Mesenteric fat pad (tissue), 1 donor: ENCODE measurements around the gene PPRC1. TPM values are rescaled to one million over a fixed set of nuclear protein-coding genes. Genes with fewer than 3 reads are reported as not detected.

ENCODE experiments used
- DNase-seq: peaks from one replicate; pipeline ENCODE4 v3.0.0-alpha.2; 2020; ENCODE audit warnings: low spot score
- long read RNA-seq: library from polyadenylated mRNA; unstranded; transcript quantifications from one replicate; pipeline ENCODE4 v2.0.0, GENCODE V29; 2020
- total RNA-seq: library from RNA; stranded (reverse); fragmentation: NEBNext Ultra II Directional; extraction: Animal tissue kit (Norgen Biotek cat#: 25700); gene quantifications from one replicate; pipeline ENCODE4 v1.2.1, GENCODE V29; 2021
- donor health status: DM: yes; HTN: yes; CAD: no.

Gene PPRC1, protein sequence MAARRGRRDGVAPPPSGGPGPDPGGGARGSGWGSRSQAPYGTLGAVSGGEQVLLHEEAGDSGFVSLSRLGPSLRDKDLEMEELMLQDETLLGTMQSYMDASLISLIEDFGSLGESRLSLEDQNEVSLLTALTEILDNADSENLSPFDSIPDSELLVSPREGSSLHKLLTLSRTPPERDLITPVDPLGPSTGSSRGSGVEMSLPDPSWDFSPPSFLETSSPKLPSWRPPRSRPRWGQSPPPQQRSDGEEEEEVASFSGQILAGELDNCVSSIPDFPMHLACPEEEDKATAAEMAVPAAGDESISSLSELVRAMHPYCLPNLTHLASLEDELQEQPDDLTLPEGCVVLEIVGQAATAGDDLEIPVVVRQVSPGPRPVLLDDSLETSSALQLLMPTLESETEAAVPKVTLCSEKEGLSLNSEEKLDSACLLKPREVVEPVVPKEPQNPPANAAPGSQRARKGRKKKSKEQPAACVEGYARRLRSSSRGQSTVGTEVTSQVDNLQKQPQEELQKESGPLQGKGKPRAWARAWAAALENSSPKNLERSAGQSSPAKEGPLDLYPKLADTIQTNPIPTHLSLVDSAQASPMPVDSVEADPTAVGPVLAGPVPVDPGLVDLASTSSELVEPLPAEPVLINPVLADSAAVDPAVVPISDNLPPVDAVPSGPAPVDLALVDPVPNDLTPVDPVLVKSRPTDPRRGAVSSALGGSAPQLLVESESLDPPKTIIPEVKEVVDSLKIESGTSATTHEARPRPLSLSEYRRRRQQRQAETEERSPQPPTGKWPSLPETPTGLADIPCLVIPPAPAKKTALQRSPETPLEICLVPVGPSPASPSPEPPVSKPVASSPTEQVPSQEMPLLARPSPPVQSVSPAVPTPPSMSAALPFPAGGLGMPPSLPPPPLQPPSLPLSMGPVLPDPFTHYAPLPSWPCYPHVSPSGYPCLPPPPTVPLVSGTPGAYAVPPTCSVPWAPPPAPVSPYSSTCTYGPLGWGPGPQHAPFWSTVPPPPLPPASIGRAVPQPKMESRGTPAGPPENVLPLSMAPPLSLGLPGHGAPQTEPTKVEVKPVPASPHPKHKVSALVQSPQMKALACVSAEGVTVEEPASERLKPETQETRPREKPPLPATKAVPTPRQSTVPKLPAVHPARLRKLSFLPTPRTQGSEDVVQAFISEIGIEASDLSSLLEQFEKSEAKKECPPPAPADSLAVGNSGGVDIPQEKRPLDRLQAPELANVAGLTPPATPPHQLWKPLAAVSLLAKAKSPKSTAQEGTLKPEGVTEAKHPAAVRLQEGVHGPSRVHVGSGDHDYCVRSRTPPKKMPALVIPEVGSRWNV (N-terminal part only)
- 49.7 TPM for total RNA-seq
- long read RNA-seq, transcript PPRC1-202 (10 exons, 2,163 nt), result major isoform, 7 of 26 reads
- long read RNA-seq, partial matches to known transcripts, result 13 of 26 reads
- long read RNA-seq, other reads (novel, unspliced or antisense), result 6 of 26 reads

DNA sequence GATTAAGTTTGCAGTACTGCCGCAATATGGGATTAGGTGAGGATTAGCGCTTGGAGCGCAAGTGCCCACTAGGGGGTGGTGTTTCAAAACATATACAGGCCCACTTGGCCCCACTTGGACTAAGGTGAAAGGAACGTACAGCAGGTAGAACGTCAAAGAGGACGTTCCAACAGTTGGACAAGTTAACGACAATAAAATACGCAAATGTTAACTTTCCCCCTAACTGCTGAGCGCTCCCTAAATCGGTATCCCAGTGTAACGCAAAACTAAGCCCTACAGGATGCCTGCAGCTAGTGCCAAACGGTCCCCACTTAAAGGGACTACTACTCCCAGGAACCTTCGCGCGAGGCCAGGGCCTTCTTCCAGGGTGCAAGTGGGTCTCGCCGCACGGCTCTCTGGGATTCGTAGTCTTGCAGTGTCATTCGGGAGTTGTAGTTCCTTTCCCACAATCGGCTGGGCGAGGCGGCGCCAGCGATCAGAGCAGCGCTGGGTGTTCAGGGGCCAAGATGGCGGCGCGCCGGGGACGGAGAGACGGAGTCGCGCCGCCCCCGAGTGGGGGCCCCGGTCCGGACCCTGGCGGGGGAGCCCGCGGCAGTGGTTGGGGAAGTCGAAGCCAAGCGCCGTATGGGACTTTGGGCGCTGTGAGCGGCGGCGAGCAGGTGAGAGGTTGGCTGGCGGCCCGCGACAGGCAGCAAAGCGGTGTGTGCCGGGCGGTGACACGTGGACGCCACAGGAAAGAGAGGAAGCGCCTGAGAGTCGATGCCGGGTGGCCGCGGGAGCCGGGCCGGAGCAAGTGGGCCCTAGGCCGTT, at the start of gene PPRC1:
TSS of gene PPRC1 (plus strand) at position 478 of the 810 bp plus-strand sequence. CDS start at position 507, 29 bp downstream.
- DNase-seq, result peak; percentile 99

DNA sequence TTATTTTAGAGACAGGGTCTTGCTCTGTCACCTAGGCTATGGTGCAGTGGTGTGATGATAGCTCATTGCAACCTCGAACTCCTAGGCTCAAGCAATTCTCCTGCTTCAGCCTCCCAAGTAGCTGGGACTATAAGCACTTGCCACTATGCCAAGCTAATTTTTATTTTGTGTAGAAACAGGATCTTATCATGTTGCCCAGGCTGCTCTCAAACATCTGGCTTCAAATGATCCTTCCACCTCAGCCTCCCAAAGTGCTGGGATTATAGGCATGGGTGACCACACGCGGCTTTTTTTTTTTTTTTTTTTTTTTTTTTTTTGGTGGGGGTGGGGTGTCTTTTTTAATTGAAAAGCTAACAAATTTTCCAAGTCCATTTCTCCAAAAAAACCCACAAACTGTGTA, 49.3 kb upstream of the PPRC1 start:
- no peak for DNase-seq

DNA sequence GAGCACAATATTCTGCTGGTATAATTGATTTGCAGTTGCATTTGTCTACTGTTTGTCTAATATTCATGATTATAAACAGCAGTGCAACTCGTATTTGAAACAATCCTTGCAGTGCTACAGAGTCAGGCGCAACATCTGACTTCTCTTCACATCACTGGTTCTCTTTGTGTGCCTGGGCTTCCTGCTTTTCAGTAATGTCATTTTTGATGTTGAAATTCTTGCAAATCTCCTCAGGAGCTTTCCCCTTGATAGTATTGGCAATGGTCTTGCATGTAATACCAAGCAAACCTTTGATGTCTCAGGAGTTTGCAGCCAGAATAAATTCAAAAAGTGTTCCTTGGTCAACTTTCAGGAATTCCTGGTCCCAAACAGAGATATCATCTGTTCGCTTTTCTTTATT, 47.5 kb upstream of the PPRC1 start:
- DNase-seq, result no peak

DNA sequence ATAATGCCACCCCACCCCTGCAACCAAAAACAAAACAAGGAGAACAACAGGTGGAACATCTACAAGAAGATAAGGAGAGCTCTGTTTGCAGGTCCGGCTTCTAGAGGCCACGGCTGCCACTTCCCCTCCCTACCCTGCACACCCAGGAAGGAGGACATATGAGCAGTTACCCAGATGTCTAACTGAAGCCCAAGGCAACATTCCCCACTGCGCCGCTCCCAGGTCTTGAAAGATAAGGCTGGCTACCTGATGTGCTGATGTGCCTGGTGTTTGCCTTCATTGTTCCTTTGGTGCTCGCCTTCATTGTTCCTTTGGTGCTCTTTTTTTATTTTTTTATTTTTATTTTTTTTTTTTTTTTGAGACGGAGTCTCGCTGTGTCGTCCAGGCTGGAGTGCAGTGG, 46.6 kb upstream of the PPRC1 start:
- no peak for DNase-seq

DNA sequence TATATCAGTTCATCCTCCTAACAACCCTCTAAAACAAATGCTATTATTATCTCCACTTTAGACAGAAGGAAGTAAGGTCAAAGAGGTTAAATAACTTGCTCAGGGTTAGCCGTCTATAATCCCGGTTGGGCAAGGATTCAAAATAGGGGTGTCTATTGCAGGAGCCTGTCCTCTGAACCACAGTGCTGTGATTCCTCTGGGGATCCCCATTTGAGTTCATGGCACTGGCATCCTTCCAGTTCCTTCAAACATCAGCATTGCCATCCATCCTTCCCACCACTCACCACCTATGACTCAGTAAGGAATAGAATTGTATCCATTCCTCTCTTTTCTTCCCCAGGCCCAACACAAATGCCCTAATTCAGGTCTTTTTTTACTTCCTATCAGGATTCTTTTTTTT, 42.1 kb upstream of the PPRC1 start:
- no peak for DNase-seq

DNA sequence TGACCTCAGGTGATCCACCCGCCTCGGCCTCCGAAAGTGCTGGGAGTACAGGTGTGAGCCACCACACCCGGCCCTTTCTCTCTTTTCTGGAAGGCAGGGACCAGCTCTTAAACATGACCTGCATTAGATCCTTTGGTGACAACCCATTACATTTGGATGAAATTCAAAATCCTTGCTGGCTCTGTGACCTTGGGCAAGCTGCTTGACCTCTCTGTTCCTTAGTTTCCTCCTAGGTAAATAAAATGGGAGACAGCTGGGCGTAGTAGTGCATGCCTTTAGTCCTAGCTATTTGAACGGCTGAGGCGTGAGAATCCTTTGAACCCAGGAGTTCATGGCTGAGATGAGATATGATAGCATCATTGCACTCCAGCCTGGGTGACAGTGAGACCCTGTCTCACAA, 36.4 kb upstream of the PPRC1 start:
- no peak for DNase-seq

DNA sequence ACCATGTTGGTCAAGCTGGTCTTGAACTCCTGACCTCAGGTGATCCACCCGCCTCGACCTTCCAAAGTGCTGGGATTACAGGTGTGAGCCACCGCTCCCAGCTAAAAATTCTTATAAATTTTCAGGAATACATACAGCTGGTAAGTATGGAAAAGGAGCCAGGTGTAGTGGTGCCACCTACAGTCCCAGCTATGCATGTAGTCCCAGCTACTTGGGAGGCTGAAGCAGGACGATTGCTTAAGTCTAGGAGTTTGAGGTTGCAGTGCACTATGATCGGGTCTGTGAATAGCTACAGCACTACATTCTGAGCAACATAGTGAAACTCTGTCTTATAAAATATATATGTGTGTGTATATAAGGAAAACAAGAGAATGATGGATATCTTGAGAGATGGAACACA, 31.7 kb upstream of the PPRC1 start:
- no peak for DNase-seq

DNA sequence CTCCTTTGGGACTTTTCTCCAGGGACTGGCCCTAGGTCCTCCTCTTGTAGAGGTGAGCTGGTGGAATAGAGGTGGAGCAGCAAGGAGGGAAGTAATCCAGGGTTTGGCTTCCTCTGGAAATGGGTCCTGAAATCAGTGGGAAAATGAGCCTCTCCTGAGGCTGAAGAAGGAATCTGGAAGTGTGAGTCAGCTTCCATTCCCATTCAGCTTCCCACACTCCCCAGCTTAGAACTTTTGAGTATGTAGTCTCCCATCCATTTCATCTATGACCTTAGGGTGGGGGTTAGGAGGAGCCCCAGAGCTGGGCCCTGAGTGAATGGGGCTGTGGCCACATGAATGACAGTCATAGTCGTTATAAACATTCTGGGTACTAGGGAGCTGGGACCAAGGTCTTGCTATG, 30.4 kb upstream of the PPRC1 start:
- DNase-seq, result no peak

DNA sequence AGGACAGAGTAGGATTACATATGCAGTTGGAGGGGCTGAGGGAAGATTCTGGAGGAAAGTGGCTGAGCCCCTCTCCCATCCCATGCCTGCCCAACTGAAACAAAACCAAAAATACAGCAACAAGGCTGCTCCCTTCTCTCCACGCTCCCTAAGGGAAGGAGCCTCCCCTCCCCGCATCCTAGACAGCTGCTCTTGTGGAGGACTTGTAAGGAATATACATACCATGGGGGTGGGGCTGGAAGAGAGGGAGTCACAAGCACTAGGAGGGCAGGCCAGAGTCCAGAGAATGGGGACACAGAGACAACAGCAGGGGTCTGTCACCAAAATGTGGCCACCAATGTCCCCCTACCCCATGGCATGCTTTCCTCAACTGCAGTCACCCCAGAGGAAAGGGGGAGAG, 25.8 kb upstream of the PPRC1 start:
- DNase-seq, result no peak

DNA sequence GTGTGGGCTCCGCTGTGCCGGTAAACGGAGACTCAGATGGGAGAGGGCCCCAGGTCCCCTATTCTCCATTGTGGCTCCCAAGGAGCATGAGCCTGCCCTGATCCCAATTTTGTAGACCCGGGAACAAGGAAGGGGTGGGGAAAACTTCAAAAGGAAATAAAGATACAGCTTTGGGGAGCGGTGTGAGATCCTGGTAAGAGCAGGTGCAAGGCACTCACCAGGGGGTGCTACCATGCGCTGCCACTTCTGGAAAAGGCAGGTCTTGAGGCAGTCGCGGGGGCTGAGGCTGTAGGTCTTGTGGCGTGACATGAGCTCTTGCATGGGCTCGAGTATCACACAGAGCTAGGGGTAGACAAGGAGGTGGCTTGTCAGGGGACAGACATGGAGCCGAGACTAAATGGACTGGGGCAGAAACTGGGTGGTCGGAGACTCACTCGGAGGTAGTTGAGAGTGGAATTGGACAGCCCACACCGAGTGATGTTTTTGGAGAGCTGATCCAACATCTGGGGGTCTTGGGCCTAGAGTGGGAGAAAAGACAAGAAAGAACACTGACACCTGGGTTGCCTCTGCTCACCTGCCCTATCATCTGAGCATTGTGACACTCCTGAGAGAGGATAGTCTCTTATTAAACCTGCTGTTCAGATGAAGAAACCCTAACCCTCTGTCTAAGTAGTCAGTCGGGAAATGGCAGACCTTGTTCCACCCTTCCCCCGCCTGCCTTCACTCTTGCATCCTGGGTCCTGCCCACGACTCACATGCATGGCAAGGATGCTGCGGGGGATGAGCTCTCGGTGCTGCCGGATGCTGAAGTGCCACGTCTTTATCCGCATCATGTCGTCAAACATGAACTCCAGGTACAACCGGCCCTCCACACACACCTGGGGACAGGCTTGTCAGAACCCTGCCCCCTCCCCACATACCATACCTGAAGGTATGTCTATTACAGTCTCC, 23.4 kb upstream of the PPRC1 start:
- no peak for DNase-seq

DNA sequence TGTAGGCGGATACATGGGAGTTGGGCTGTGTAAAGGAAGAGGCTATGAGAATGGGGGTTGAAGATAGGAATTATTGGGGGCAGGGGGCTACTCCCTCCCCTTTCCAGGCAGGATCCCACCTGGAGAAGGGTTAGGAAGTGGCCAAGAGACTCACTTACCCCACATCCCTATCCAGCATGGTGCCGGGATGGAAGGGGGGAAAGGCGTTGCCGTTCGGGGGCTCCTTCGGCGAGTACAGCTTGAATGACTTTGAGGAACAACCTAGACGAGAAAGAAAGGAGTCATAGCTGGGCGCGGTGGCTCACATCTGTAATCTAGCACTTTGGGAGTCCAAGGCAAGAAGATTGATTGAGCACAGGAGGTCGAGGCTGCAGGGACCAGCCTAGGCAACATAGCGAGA, 21.6 kb upstream of the PPRC1 start:
- no peak for DNase-seq

DNA sequence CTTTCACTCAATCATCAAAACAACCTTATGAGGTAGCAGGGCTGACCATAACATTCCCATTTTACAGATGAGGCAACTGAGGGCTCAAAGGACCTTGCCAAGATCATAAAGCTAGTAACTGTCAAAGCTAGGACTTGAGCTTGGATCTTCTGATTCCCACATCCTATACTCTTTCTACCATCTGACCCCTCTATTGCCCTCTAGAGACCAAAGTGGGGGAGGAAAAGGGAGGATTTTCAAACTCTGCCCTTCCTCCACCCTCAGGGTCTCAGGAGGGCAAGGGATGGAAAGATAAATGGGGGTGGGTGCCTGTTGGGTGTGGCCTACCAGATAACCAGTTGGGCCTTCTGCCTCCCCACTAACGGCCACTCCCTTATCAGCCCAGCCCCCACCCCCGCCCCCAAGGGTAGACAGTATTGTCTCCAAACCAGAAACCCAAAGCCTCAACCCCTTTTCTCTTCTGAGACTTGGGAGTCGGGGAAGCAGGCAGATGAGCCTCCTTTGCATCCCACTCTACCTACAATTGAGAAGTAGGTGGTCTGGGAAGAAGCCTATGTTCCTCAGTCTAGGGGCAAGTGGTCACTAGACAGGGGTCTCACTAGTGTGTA, 20.5 kb upstream of the PPRC1 start:
- no peak for DNase-seq

DNA sequence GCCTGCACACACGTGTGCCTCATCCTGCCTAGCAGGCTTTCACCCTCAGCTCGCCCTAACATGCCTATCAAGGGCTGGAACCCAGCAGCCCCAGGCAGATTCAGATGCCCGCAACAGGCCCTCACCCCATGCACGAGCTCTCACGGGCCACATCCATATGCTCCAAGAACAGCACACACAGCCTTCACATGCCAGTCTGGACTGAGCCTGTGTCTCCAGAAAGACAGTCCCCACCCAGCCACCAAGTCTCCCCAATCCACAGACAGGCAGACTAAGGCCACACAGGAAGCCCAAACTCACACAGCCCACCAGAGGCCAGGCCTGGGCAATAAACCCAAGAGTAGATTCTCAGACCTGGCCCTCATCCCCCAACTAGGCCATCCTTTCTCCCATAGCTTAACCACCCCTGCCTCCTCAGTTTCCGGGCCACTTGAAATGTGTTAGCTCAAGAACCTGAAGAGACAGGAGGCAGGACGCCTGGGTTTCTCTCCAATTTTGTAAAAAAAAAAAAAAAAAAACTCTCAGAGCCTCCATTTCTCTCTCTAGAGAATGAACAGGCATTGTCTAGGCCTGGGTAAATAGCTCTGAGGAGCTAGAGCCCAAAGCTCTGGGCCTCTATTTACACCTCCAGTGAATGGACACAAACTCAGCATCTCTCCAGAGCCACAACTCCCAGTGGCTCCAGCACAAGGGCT, 19.4 kb upstream of the PPRC1 start:
- DNase-seq, result no peak

DNA sequence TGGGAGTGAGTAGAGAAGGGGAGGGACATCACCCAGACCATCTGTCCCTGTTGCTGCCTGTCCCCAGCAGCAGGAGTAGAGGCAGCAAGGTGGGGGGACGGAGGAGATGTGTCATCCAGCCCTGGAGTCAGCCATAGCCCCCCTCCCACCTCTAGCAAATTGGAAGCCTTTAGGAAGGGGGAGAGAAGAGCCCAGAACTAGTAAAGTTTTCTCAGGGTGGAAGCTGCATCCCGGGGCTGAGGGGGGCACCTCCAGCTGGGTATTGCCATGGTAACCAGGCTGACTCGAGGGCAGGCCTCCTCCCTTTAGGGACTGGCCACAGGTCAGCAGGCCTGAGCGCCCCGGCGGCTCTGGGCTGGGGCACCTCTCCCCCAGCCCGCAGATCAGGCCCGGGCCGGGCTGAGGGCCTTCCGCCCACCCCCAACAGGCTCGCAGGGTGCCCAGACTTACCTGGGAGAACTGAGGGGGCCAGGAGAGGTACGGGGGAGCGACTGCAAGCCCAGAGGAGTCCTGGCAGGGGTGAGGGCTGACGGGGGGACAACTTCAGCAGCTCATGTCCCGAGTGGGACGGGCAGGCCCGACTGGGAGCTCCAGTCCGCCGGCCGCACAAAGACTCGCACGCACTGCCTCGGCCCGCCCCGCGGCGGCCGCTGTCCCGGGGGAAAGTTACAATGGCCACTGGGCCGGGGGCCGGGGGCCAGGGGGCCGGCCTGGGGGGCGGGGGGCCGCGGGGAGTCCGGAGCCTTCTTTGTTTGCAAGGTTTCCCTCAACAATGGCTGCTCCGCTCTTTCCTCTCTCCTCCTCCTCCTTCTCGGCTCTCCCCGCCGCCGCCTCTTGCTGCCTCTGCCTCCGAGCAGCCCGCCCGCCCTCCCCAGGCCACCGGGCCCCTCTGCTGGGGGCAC, 18.6 kb upstream of the PPRC1 start:
- DNase-seq, result no peak

DNA sequence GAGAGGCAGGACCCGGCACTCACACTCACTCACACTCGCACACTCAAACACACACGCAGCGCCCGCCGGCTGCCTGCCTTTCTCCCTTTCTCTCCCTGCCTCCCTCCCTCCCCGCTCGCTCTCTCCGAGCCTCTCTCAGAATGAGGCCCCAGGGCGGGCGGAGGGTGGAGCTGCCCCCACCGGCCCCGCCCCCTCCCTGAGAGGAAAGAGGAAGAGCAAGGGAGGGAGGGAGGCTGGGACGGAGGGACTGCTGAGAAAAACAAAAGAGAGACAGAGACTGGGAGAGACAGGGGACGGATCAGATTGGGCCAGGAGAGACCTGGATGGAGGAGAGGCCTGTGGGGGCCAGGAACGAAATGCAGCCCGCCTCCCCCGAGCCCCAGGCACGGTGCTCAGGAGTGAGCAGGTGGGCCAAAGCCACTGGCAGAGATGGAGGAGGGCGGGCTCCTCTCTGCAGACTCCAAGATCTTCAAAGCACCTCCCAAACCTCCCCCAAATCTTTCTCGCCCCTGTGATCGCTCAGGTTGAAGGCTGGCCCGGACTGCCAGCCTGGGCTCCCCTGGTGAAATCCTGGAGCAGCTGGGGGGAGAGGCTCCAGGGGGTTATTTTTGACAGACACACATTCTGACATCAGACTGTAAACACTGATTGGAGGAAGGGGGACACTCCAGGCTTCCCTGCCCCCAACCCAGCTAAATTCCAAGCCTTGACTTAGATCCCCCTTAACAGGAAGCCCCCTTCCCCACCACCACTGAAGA, 17.8 kb upstream of the PPRC1 start:
- DNase-seq, result peak; percentile 95

DNA sequence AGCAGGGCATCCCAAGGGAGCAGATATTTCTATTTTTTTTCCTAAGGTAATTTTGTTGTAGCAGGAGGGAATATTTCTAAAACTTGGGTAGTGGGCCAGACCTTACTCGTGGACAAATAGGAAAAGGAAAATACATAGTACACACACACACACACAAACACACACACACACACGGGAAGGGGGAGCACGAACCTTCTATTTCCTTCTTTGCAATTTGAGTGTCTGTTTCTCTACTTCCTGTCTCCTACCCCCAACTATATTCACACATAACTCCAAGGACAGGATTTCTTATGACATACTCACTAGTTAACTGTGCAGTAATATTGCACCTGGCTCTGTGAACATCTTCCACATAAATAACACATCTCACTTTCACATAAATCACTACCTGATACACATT, 17.1 kb upstream of the PPRC1 start:
- no peak for DNase-seq
